ENCODE results near the gene TLR10.

DNA sequence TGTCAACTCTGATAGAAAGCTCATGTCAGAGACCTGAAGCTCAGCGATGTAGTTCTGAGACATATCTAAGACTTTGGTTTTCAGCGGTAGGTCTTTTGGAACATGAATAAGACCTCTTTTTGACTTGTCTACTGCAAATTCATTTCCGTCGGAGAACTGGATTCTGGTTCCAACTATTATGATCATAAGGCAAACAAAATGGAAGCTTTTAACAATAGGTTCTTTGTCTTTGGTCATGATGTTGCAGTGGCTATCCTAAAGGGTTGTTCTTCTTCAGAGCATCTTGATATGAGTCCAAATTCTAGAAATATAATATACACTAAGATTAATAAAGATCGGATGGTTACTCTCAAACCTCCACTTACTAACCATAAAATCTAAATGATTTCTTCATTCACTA, 46.4 kb upstream of the TLR10 start:
- TF ChIP-seq, protein P1, sequence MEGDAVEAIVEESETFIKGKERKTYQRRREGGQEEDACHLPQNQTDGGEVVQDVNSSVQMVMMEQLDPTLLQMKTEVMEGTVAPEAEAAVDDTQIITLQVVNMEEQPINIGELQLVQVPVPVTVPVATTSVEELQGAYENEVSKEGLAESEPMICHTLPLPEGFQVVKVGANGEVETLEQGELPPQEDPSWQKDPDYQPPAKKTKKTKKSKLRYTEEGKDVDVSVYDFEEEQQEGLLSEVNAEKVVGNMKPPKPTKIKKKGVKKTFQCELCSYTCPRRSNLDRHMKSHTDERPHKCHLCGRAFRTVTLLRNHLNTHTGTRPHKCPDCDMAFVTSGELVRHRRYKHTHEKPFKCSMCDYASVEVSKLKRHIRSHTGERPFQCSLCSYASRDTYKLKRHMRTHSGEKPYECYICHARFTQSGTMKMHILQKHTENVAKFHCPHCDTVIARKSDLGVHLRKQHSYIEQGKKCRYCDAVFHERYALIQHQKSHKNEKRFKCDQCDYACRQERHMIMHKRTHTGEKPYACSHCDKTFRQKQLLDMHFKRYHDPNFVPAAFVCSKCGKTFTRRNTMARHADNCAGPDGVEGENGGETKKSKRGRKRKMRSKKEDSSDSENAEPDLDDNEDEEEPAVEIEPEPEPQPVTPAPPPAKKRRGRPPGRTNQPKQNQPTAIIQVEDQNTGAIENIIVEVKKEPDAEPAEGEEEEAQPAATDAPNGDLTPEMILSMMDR (IDR thresholded peaks at IDR 0.05; ENCODE audit: low read depth, low read length): no peak
- no peak for TF ChIP-seq EZH2phosphoT487 (IDR thresholded peaks at IDR 0.05; ENCODE audit: low read depth)

Measured in OCI-LY3 (cell line).